GM19193 (cell line): ENCODE results near the gene UBE2K.

Experiments used
- POLR2A ChIP-seq: IDR thresholded peaks from 4 replicates; pipeline ENCODE4 v1.6.1; 2011; ENCODE audit not compliant: insufficient read depth, insufficient read length; ENCODE audit errors: extremely low read depth

UBE2K gene

DNA sequence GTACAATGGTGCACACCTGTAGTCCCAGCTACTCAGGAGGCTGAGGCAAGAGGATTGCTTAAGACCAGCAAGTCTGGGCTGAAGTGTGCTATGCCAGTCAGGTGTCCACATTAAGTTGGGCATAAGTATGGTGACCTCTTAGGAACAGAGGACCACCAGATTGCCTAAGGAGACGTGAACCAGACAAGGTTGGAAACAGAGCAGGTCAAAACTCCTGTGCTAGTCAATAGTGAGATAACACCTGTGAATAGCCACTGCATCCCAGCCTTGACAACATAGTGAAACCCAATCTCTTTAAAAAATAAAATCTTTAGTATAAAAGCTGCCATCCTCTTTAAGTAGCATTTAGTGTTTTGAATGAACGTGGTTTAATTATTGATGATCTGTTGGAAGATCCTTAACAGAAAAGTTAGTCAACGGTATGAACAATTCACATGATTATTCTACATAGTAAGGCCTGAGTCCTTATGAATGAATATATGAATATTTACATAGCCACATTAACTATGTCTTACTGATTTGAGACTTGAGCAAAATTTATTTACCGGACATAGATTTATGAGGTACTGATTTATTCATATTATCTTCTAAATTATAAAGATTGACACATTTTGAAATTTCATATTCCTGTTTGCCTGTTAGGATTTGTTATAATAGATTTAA lies 63.2 kb downstream of the UBE2K start:
- TF ChIP-seq POLR2A: no peak

DNA sequence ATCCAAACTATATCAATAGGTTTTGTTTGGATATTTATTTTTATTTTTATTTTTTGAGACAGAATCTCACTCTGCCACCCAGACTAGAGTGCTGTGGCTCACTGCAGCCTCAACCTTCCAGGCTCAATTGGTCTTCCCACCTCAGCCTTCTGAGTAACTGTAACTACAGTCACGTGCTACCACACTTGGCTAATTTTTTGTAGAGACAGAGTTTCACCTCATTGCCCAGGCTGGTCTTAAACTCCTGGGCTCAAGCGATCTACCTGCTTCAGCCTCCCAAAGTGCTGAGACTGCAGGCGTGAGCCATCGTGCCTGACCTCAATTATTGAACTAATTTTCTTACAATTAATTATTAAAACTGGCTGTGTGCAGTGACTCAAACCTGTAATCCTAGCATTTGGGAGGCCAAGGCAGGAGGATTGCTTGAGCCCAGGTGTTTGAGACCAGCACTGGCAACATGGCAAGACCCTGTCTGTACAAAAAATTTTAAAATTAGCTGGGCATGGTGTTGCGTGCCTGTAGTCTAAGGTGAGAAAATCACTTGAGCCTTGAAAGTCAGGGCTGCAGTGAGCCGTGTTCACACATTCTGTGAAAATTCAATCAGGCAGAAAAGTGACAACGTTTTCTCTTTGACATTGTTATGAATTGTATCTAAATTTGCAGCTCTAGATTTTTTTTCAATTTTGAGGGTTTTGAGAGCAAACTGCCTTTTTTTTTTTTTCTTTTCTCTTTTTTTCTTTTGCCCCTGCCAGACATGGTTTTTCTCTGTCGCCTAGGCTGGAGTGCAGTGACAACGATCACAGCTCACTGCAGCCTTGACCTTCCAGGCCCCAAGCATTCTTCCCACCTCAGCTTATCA lies 66.0 kb downstream of the UBE2K start:
- TF ChIP-seq POLR2A: no peak

DNA sequence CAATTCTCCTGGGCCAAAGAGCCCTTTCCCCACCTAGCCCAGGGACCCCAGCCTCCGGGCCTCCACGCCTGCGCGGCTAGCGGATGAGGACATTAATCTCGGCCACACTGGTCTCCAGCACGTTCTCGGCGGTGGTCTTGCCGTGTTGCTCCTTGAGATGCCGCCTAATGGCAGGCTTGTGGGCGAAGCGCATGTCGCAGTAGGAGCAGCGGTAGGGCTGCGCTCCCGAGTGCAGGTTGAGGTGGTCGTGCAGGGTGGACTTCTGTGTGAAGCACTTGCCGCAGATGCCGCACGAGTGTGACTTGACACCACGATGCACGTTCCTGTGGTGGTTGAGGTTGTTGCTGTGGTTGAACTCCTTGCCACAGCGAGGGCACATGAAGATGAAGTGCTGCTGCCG lies 72.1 kb downstream of the UBE2K start:
- TF ChIP-seq POLR2A: no peak

DNA sequence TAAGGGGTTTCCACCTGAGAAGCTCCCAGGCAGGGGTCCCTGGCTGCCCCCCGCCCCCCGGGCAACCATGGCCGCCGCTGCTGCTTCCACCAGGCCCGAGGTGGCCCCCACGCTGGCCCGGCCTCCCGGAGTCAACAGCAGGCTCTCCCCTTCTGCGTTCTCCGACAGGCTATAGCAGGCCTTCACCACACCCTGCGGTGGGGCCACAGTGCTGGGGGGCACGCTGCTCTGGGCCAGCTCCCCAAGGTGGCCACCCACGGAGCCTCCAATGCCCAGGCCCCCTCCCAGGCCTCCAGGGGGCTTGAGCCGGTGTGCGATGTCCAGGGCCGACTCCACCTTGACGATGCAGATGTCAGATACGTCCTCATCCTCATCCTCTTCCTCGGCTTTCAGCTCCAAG lies 72.5 kb downstream of the UBE2K start:
- TF ChIP-seq POLR2A: no peak

DNA sequence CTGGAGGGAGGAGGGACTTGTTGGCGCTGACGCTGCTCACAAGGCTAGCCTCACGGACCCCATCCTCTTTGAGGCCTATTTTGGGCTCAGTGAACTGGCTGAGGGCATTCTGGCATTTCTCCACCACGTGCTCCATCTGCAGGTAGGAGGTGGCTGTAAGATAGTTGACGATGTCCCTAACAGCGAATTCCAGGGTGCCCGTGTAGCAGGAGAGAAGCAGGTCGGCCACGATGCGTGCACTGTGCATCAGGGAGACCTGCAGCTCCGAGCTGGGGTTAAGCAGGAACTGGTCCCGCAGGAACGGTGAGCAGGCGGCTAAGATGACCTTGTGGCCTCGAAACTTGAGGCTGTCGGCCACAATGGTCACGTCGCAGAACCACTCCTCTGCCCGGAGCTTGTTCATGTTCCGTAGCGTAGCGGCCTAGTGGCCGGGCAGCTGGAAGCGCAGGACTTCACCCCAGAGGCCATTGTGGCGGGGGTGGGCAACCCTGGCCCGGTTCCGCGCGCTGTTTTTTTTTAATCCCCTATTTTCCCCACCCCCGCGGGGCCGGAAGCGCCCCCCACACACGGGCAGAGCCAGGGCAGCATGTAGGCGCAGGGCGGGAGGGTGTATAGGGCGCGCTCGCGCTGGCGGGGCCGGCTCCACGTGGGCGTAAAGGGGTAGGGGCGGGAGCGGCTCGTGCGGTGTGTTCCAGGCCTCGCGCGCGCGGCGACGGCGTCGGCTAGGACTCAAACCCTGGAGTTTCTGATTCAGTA lies 73.2 kb downstream of the UBE2K start:
- TF ChIP-seq POLR2A: no peak

DNA sequence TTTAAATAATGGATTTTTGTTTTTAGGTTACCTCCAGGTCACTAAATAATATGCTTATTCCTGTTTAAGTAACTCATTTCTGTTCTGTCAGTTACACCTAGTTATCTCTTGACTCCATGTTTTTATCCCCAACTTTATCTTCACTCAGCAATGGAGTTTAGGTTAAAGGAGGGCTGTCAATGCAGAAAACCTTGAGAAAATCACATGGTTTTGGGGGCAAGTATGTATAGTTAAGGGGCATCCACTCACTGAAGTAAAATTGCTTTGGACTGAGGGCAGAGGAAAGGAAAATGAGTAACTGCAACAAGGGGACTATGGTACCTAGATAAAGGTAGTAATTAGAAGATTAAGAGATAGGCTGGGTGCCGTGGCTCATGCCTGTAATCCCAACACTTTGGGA lies 87.1 kb downstream of the UBE2K start:
- TF ChIP-seq POLR2A: no peak

DNA sequence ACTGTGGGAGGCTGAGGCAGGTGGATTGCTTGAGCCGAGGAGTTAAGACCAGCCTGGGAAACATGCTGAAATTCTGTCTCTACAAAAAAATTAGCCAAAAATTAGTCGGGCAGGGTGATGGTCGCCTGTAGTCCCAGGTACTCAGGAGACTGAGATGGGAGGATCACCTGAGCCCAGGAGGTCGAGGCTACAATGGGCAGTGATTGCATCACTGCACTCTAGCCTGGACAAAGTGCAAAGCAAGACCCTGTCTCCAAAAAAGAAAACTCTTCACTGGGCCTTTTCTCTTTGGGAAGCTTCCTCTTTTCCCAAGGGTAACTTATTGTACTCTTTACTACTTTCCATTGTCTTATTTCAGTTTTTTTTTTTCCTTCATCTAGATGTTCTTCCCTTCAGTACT lies 88.9 kb downstream of the UBE2K start:
- TF ChIP-seq POLR2A: no peak

DNA sequence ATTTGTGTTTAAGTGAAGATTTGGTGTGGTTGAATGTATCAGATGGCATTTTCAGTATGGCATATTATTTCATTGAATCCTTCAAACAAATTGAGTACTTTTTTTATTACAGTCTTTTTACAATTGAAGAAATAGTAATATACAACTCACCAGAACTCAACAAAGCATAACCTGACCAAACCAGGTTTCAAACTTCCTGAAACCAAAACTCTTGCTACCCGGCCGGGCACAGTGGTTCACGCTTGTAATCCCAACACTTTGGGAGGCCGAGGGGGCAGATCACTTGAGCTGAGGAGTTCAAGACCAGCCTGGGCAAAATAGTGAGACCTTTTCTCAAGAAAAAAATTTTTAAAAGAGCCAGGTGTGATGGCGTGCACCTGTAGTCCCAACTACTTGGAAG lies 94.2 kb downstream of the UBE2K start:
- no peak for TF ChIP-seq POLR2A

DNA sequence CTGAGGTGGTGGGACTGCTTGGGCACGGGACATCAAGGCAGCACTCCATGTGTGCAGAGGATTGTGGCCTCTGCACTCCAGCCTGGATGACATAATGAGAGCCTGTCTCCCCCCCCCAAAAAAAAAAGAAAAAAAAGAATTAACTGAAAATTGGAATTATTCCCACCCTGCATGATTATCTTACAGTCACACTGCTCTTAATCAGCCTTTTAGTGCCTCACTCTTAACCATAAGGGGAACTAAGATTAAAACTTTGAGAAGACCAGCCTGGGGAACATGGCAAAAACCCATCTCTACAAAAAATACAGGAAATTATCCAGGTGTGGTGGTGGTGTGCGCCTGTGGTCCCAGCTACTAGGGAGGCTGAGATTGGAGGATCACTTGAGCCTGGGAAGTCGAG lies 94.6 kb downstream of the UBE2K start:
- no peak for TF ChIP-seq POLR2A

DNA sequence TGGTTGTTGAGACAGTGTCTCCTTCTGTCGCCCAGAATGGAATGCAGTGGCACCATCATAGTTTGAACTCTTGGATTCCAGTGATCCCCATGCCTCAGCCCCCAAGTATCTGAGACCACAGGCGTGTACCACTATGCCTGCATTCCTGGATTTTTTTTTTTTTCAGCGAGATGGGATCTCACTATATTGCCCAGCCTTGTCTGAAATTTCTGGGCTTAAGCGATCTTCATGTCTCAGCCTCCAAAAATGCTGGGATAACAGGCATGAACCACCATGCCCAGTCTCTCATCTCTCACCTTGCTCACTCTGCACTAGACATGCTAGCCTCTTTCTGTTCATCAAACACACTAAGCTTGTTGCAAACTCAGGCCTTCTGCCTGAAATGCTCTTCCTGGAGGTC lies 104.1 kb downstream of the UBE2K start:
- TF ChIP-seq POLR2A: no peak

DNA sequence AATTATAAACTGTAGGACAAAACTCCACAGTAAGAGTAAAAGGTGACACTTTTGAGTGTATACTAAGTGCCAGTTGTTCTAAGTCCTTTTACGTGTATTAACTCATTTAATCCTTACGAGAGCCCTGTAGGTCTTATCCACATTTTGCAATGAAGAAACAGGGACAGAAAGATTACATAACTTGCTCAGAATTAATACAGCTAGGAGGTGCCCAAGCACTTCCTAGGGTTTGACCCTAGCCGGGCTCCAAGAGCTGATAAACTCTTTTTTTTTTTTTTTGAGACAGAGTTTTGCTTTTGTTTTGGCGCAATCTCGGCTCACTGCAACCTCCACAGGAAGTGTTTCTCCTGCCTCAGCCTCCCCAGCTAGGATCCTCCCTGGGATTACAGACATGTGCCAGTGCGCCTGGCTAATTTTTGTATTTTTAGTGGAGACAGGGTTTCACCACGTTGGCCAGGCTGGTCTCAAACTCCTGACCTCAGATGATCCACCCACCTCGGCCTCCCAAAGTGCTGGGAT lies 110.4 kb downstream of the UBE2K start:
- no peak for TF ChIP-seq POLR2A

DNA sequence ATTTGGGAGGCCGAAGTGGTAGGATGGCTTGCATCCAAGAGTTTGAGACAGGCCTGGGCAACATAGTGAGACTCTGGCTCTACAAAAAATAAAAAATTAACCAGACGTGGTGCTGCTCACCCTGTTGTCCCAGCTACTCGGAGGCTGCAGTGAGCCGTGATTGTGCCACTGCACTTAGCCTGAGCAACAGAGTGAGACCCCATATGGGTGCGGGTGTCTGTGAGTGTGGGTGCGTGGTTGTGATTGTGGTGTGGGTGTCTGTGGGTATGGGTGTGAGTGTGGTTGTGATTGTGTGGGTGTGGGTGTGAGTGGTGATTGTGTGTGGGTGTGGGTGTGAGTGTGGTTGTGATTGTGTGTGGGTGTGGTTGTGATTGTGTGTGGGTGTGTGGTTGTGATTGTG lies 114.6 kb downstream of the UBE2K start:
- no peak for TF ChIP-seq POLR2A

DNA sequence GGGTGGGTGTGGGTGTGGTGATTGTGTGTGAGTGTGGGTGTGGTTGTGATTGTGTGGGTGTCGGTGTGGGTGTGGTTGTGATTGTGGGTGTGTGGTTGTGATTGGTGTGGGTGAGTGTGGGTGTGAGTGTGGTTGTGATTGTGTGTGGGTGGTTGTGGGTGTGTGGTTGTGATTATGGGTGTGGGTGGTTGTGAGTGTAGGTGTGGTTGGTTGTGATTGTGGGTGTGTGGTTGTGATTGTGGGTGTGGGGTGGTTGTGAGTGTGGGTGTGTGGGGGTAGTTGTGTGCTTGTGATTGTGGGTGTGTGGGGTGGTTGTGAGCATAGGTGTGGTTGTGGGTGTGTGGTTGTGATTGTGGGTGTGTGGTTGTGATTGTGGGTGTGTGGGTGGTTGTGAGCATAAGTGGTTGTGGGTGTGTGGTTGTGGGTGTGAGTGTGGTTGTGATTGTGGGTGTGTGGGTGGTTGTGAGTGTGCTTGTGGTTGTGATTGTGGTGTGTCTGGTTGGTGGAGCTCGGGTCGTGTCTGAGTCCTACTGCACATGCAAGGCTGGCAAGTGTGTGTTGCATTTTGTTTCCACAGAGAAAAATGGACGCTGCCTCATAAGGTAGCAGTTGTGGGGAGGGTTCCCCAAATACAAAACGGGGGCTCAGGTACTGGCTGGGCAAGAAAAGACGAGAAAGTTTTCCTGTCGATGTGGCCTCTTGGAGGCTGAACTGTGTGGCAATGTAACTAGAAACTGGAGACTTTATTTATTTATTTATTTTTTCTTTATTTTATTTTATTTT lies 116.7 kb downstream of the UBE2K start:
- TF ChIP-seq POLR2A: no peak

DNA sequence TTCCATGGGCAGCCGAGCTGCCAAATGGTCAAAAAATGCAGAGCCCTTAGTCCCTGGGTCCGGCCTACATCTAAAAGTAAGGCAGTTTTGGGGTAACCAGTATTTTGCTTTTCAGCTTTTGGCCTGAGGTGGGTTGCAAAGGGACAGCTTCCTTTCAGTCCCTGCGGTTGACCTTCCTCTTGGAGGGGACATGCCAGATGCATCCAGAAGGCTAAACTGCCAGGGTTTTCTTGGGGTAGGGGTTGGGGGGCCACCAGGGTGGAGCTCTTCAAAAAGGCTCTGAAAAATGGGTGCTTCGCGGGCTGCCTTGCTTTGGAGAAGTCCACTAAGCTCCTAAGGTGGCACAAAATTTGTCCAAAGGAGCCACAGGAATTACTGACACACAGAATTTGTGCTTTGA lies 120.7 kb downstream of the UBE2K start:
- TF ChIP-seq POLR2A: no peak

DNA sequence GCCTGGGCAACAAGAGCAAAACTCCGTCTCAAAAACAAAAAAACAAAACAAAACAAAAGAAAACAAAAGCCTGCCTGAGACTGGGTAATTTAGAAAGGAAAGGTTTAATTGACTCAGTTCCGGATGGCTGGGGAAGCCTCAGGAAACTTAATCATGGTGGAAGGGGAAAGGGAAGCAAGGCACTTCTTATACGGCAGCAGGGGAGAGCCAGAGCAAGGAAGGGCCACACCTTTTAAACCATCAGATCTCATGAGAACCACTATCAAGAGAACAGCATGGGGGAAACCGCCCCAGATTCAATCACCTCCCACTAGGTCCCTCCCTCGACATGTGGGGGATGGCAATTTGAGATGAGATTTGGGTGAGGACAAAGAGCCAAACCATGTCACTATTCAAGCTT lies 122.2 kb downstream of the UBE2K start:
- TF ChIP-seq POLR2A: no peak

DNA sequence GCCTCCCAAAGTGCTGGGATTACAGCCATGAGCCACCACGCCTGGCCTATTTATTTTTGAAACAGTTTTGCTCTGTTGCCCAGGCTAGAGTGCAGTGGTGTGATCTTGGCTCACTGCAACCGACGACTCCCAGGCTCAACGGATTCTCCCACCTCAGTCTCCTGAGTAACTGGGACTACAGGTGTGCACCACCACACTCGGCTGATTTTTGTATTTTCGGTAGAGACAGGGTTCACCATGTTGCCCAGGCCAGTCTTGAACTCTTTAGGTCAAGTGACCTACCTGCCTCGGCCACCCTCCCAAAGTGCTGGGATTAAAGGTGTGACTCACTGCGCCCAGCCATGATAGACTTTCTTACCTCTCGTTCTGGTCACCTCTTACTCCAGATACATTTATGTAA lies 124.0 kb downstream of the UBE2K start:
- TF ChIP-seq POLR2A: no peak

DNA sequence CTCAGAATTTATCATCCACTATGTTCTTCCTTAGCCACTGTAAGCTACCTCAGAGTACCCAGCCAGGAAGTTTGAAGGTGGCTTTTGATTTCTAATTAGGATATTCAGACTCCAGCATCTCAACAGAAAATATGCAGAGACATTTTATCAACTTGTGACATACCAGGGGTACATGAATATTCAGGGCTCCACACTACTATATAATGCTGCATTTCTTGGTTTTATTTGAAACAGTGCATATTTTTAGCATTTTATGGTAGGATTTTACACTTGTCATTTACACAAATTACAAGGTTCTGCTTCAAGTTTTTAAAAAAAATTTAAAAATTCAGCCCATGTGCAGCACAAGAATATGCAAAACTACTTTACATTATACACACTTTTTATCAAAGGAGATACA lies 124.7 kb downstream of the UBE2K start:
- no peak for TF ChIP-seq POLR2A
